ENCODE measurements around the gene FADS2. TPM values are rescaled to one million over a fixed set of nuclear protein-coding genes. Genes with fewer than 3 reads are reported as not detected.

The FADS2 gene
- total and polyA plus RNA-seq, 10 of the 15 experiments (the other 5 are each of a cell fraction or from before 2014, with no cell fraction given): 3.3 to 313 (median 149) TPM

DNA sequence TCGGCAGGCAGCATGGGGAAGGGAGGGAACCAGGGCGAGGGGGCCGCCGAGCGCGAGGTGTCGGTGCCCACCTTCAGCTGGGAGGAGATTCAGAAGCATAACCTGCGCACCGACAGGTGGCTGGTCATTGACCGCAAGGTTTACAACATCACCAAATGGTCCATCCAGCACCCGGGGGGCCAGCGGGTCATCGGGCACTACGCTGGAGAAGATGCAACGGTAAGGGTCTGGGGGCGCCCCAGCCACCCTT, 204 bp downstream of the FADS2 start:
- Histone ChIP-seq H3K4me2 (ENCODE audit: control insufficient read depth, insufficient read depth) (peak overlapping the region; percentile 93), H3K27ac (ENCODE audit: control insufficient read depth, insufficient read depth) (peak overlapping the region; percentile 95), H3K27me3 (replicated peaks in 1 of 2; ENCODE audit: control insufficient read depth in 2 of 2, insufficient read depth in 2 of 2, low read length in 1 of 2) (no peaks in the 10 kb centered on the region), H3K4me1 (ENCODE audit: control insufficient read depth, insufficient read depth, low read length) (peaks cover 20% of the 10 kb centered on the region), H3K4me3 (peak overlapping the region; percentile 100), H3K79me2 (ENCODE audit: control insufficient read depth, insufficient read depth, low read length) (peaks cover 65% of the 10 kb centered on the region), H3K36me3 (ENCODE audit: control insufficient read depth in 2 of 2, insufficient read depth in 2 of 2, low read length in 1 of 2) (peaks cover 0 to 6% of the 10 kb centered on the region in 2 experiments; a peak in 1 of 4 replicates), H3K9ac (ENCODE audit: control insufficient read depth, insufficient read depth, low read length) (peak overlapping the region; percentile 95), H4K20me1 (ENCODE audit: control insufficient read depth, insufficient read depth) (no peaks in the 10 kb centered on the region), H3K9me3 (replicated peaks; ENCODE audit: control insufficient read depth, insufficient read depth, low read length) (no peaks in the 10 kb centered on the region), H2AFZ (ENCODE audit: control insufficient read depth, low read depth, low read length) (peak overlapping the region; percentile 61)
- intact Hi-C loops (cut with micrococcal nuclease; ENCODE audit: unreplicated experiment): loop anchor here (5.0 kb wide), 1 partner anchor 139 kb away; the partner anchor contains the start of gene FTH1
- FAIRE-seq (no peak), DNase-seq (ENCODE audit: low read depth, low spot score) (no peak), ATAC-seq (no peak)
- in situ Hi-C loops (cut with MboI): no loop called here
- ChIA-PET CTCF (interaction anchor here (0.5 to 9.7 kb wide), 8 partner anchors 8 to 280 kb away, joined by 3 to 75 read pairs (median 4); partner anchors contain the start of gene FADS1), SMC1A (ENCODE audit: uncharacterized antibody, unreplicated experiment) (interaction anchor here (0.9 to 6.2 kb wide), 4 partner anchors 12 to 143 kb away, joined by 4 to 67 read pairs (median 13); partner anchors contain the start of gene FADS1), POLR2A (interaction anchor here (1.2 to 6.9 kb wide), 7 partner anchors 10 to 142 kb away, joined by 3 to 167 read pairs (median 15); partner anchors contain the start of gene FADS1), RAD21 (ENCODE audit: unreplicated experiment) (interaction anchor here (1.0 to 6.9 kb wide), 5 partner anchors 12 to 138 kb away, joined by 3 to 51 read pairs (median 7); partner anchors contain the start of gene FADS1)
- under 1% methylated on average over 16 of the region's 16 CpGs for WGBS (ENCODE audit: insufficient coverage, insufficient replicate concordance, low lambda C conversion rate, missing lambda C conversion rate)
- TF ChIP-seq RBBP5 (conservative IDR thresholded peaks at IDR 0.05) (no peak), SRF (IDR thresholded peaks at IDR 0.05; ENCODE audit: low read depth in 2 of 2, low read length in 2 of 2) (no peak), TCF3 (IDR thresholded peaks at IDR 0.05; ENCODE audit: borderline replicate concordance, insufficient read depth, low read depth, low read length) (no peak), STAT3 (IDR thresholded peaks at IDR 0.05; ENCODE audit: low read depth, low read length) (no peak), NR2C2 (IDR thresholded peaks at IDR 0.05; ENCODE audit: borderline replicate concordance, control insufficient read depth, insufficient read length, low read depth) (no peak), POLR2A (IDR thresholded peaks at IDR 0.05; ENCODE audit: low read depth, low read length) (no peak), EGR1 (IDR thresholded peaks at IDR 0.05; ENCODE audit: borderline replicate concordance in 1 of 2, low read depth in 2 of 2, low read length in 2 of 2) (no peak), KAT2A (conservative IDR thresholded peaks at IDR 0.05; ENCODE audit: control insufficient read depth, low read depth, low read length) (no peak), BACH1 (IDR thresholded peaks at IDR 0.05; ENCODE audit: borderline replicate concordance) (no peak), RUNX3 (IDR thresholded peaks at IDR 0.05; ENCODE audit: low read length) (peak; percentile 47; the same call in 1 of the 2 replicates), IRF4 (IDR thresholded peaks at IDR 0.05; ENCODE audit: low read depth, low read length) (no peak), SREBF1 (IDR thresholded peaks at IDR 0.05; ENCODE audit: low read length) (no peak), ESRRA (IDR thresholded peaks at IDR 0.05; ENCODE audit: low read length) (no peak), MYB (IDR thresholded peaks at IDR 0.05; ENCODE audit: borderline replicate concordance, low read depth, low read length) (no peak), HDAC6 (IDR thresholded peaks at IDR 0.05; ENCODE audit: unreplicated experiment) (no peak), CBX5 (IDR thresholded peaks at IDR 0.05; ENCODE audit: low read depth) (no peak), STAT1 (conservative IDR thresholded peaks at IDR 0.05) (no peak), WRNIP1 (IDR thresholded peaks at IDR 0.05; ENCODE audit: borderline replicate concordance, low read depth, low read length) (no peak)
- TF ChIP-seq, protein P1, sequence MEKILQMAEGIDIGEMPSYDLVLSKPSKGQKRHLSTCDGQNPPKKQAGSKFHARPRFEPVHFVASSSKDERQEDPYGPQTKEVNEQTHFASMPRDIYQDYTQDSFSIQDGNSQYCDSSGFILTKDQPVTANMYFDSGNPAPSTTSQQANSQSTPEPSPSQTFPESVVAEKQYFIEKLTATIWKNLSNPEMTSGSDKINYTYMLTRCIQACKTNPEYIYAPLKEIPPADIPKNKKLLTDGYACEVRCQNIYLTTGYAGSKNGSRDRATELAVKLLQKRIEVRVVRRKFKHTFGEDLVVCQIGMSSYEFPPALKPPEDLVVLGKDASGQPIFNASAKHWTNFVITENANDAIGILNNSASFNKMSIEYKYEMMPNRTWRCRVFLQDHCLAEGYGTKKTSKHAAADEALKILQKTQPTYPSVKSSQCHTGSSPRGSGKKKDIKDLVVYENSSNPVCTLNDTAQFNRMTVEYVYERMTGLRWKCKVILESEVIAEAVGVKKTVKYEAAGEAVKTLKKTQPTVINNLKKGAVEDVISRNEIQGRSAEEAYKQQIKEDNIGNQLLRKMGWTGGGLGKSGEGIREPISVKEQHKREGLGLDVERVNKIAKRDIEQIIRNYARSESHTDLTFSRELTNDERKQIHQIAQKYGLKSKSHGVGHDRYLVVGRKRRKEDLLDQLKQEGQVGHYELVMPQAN (conservative IDR thresholded peaks at IDR 0.05): peak; percentile 40; the same call in 1 of the 2 replicates
- TF ChIP-seq, protein P2, sequence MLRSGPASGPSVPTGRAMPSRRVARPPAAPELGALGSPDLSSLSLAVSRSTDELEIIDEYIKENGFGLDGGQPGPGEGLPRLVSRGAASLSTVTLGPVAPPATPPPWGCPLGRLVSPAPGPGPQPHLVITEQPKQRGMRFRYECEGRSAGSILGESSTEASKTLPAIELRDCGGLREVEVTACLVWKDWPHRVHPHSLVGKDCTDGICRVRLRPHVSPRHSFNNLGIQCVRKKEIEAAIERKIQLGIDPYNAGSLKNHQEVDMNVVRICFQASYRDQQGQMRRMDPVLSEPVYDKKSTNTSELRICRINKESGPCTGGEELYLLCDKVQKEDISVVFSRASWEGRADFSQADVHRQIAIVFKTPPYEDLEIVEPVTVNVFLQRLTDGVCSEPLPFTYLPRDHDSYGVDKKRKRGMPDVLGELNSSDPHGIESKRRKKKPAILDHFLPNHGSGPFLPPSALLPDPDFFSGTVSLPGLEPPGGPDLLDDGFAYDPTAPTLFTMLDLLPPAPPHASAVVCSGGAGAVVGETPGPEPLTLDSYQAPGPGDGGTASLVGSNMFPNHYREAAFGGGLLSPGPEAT (IDR thresholded peaks at IDR 0.05; ENCODE audit: low read depth): no peak
- TF ChIP-seq, protein P3, sequence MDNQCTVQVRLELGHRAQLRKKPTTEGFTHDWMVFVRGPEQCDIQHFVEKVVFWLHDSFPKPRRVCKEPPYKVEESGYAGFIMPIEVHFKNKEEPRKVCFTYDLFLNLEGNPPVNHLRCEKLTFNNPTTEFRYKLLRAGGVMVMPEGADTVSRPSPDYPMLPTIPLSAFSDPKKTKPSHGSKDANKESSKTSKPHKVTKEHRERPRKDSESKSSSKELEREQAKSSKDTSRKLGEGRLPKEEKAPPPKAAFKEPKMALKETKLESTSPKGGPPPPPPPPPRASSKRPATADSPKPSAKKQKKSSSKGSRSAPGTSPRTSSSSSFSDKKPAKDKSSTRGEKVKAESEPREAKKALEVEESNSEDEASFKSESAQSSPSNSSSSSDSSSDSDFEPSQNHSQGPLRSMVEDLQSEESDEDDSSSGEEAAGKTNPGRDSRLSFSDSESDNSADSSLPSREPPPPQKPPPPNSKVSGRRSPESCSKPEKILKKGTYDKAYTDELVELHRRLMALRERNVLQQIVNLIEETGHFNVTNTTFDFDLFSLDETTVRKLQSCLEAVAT (IDR thresholded peaks at IDR 0.05): peak; percentile 62
- no TSS peak for BruUV-seq (replicated peaks)

Data from GM12878 (cell line).